Caco-2 (cell line): ENCODE results near the gene LCN2. TPM values are rescaled to one million over a fixed set of nuclear protein-coding genes. Genes with fewer than 3 reads are reported as not detected.

Experiments used
- BruUV-seq: library from RNA; stranded (reverse); fragments of 400-500 nt; replicated peaks from 2 replicates; lab custom pipeline; 2021; lab: Mats Ljungman, UMichigan
- CTCF ChIA-PET: fragments of 300-600 bp; sonication (Branson Sonifier 250); formaldehyde crosslinking; loops from one replicate; lab custom pipeline; 2022; ENCODE audit warnings: antibody characterized with exemption; lab: Charles Lee
- POLR2A ChIA-PET: fragments of 300-600 bp; sonication (Branson Sonifier 250); formaldehyde crosslinking; loops from one replicate; lab custom pipeline; 2022; ENCODE audit warnings: antibody characterized with exemption; lab: Charles Lee
- DNase-seq, 2 experiments: peaks; one replicate each; pipeline versions ENCODE4 v3.0.0 to v3.0.0-alpha.2; 2020 to 2022
- H3K27me3 ChIP-seq: replicated peaks from 2 replicates; pipeline ENCODE4 v1.6.0; 2011; ENCODE audit warnings: low read length; ENCODE audit not compliant: control insufficient read depth, insufficient read depth
- H3K36me3 ChIP-seq: 2 replicates; pipeline ENCODE4 v1.5.1; 2011; ENCODE audit warnings: low read length; ENCODE audit not compliant: control insufficient read depth, insufficient read depth
- H3K4me1 ChIP-seq: fragments of 250-450 bp; sonication (Bioruptor Pico); 2 replicates; pipeline ENCODE4 v1.5.1; 2020; ENCODE audit warnings: mild to moderate bottlenecking
- H3K4me3 ChIP-seq: 2 replicates; pipeline ENCODE4 v1.5.1; 2011; ENCODE audit warnings: low read depth, mild to moderate bottlenecking, control low read depth, low read length
- H3K9me3 ChIP-seq: fragments of 250-450 bp; sonication (Bioruptor Pico); 2 replicates; pipeline ENCODE4 v1.5.1; 2020; ENCODE audit warnings: mild to moderate bottlenecking, moderate library complexity
- H3K27ac Mint-ChIP-seq: one replicate; pipeline ENCODE4 v1.8.0; 2022; ENCODE audit warnings: mixed read lengths; ENCODE audit not compliant: unreplicated experiment
- H3K27me3 Mint-ChIP-seq: one replicate; pipeline ENCODE4 v1.8.0; 2022; ENCODE audit warnings: mixed read lengths; ENCODE audit not compliant: insufficient read depth, unreplicated experiment
- H3K36me3 Mint-ChIP-seq: one replicate; pipeline ENCODE4 v1.8.0; 2022; ENCODE audit warnings: mild to moderate bottlenecking, mixed read lengths; ENCODE audit not compliant: insufficient read depth, unreplicated experiment
- H3K4me1 Mint-ChIP-seq: one replicate; pipeline ENCODE4 v1.8.0; 2022; ENCODE audit warnings: low read depth, mixed read lengths; ENCODE audit not compliant: unreplicated experiment
- H3K4me3 Mint-ChIP-seq: one replicate; pipeline ENCODE4 v1.8.0; 2022; ENCODE audit warnings: mild to moderate bottlenecking, moderate library complexity, mixed read lengths; ENCODE audit not compliant: unreplicated experiment
- H3K9me3 Mint-ChIP-seq: one replicate; pipeline ENCODE4 v1.8.0; 2022; ENCODE audit warnings: mixed read lengths; ENCODE audit not compliant: unreplicated experiment
- intact Hi-C: fragments of 100-400 bp; cut with micrococcal nuclease; formaldehyde crosslinking; loops from one replicate; pipeline ENCODE4 v1.10.0; 2022; ENCODE audit not compliant: unreplicated experiment
- total RNA-seq: library from RNA; stranded (reverse); gene quantifications from 2 replicates; pipeline ENCODE4 v1.2.3, GENCODE V29; 2022
- TF ChIP-seq, protein P1 (sequence below), 2 experiments: fragments of 200-600 bp in 1 of 2; IDR thresholded peaks; 1 replicate in 1 of 2; 2 replicates in 1 of 2; pipeline versions ENCODE4 v1.5.1 to v1.8.0; 2011 to 2022; ENCODE audit warnings: antibody characterized with exemption in 1 of 2, control low read depth in 1 of 2, inconsistent platforms in 1 of 2, low read depth in 1 of 2, low read length in 1 of 2, mild to moderate bottlenecking in 1 of 2, moderate library complexity in 1 of 2; ENCODE audit not compliant: insufficient read depth in 1 of 2, severe bottlenecking in 1 of 2, unreplicated experiment in 1 of 2

The LCN2 gene
- total RNA-seq, 1 experiment from 2014 or later = not detected

- Histone ChIP-seq H3K4me1 (peaks cover 14% of the 10 kb centered on the region), H3K36me3 (peaks cover 4% of the 10 kb centered on the region; the same call in 1 of the 2 replicates), H3K4me3 (no peak overlapping the region), H3K9me3 (no peaks in the 10 kb centered on the region), H3K27me3 (no peaks in the 10 kb centered on the region)
- TF ChIP-seq, protein P1, sequence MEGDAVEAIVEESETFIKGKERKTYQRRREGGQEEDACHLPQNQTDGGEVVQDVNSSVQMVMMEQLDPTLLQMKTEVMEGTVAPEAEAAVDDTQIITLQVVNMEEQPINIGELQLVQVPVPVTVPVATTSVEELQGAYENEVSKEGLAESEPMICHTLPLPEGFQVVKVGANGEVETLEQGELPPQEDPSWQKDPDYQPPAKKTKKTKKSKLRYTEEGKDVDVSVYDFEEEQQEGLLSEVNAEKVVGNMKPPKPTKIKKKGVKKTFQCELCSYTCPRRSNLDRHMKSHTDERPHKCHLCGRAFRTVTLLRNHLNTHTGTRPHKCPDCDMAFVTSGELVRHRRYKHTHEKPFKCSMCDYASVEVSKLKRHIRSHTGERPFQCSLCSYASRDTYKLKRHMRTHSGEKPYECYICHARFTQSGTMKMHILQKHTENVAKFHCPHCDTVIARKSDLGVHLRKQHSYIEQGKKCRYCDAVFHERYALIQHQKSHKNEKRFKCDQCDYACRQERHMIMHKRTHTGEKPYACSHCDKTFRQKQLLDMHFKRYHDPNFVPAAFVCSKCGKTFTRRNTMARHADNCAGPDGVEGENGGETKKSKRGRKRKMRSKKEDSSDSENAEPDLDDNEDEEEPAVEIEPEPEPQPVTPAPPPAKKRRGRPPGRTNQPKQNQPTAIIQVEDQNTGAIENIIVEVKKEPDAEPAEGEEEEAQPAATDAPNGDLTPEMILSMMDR (IDR thresholded peaks at IDR 0.05; ENCODE audit: insufficient read depth in 1 of 2, low read depth in 1 of 2, low read length in 1 of 2, severe bottlenecking in 1 of 2, unreplicated experiment in 1 of 2) = no peak
- Mint-ChIP-seq H3K27me3 (no peaks in the 10 kb centered on the region), H3K4me3 (no peak overlapping the region), H3K4me1 (peaks cover 6% of the 10 kb centered on the region), H3K36me3 (peaks cover 48% of the 10 kb centered on the region), H3K27ac (no peak overlapping the region), H3K9me3 (no peaks in the 10 kb centered on the region)
- intact Hi-C loops = no loop called here
- ChIA-PET CTCF (no interaction called here), POLR2A (no interaction called here)
- no TSS peak for BruUV-seq
- peak in 1 of 2 experiments; percentile 32 for DNase-seq
Observed at GRCh38 chr9:128120061-128120740, 29.1 kb upstream of the LCN2 start.

DNA sequence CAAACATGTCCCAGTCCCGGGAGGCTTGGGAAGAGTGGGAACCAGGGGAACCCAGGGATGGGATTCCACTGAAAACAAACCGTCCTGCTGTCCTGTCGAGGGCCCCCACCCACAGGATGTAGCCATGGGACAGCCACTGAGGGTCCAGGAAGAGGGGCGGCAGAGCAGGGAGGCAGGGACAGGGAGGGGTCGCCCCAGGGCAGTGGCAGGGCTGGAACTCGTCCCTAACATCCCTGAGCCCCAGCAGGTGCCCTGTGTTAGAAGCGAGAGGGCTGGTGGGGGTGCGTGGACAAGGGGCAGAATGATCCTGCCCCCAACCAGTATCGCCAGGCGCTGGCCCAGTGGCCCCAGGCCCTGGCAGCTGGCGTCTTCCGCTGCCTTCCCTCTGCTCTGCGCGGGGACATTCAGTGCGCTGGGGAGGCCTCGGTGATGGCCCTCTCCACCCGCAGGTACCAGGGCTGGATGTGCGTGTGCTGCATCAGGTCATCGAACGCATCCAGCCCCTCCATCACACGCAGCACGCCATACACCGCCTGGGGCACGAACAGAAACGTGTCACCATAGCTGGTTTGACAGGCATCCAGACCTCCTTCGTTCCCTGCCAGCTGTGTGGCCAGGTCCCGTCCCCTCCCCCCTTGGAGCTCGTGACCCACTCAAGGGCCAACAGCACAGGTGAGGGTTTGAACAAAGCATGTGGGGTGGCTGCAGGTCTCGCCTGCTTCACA, 28.4 kb upstream of the LCN2 start:
- Mint-ChIP-seq H3K27ac (no peak overlapping the region), H3K9me3 (no peaks in the 10 kb centered on the region), H3K4me1 (peaks cover 4% of the 10 kb centered on the region), H3K36me3 (peaks cover 46% of the 10 kb centered on the region), H3K4me3 (no peak overlapping the region), H3K27me3 (no peaks in the 10 kb centered on the region)
- peaks cover 4% of the 10 kb centered on the region; the same call in 1 of the 2 replicates for H3K36me3 ChIP-seq
- ChIA-PET CTCF (no interaction called here), POLR2A (no interaction called here)
- no peak overlapping the region for H3K4me3 ChIP-seq
- TF ChIP-seq, protein P1 (IDR thresholded peaks at IDR 0.05; ENCODE audit: insufficient read depth in 1 of 2, low read depth in 1 of 2, low read length in 1 of 2, severe bottlenecking in 1 of 2, unreplicated experiment in 1 of 2) = no peak
- no peaks in the 10 kb centered on the region for H3K9me3 ChIP-seq
- no peaks in the 10 kb centered on the region for H3K27me3 ChIP-seq
- intact Hi-C loops = no loop called here
- BruUV-seq = no TSS peak
- H3K4me1 ChIP-seq = peaks cover 11% of the 10 kb centered on the region
- peak in 1 of 2 experiments; percentile 35 for DNase-seq

GRCh38 chr9:128121466-128121810, 27.8 kb upstream of the LCN2 start:
- H3K9me3 Mint-ChIP-seq = no peaks in the 10 kb centered on the region
- no TSS peak for BruUV-seq
- peaks cover 4% of the 10 kb centered on the region; the same call in 1 of the 2 replicates for H3K36me3 ChIP-seq
- no peak overlapping the region for H3K27ac Mint-ChIP-seq
- CTCF ChIA-PET = no interaction called here
- no peak for DNase-seq
- H3K4me3 ChIP-seq = no peak overlapping the region
- intact Hi-C loops = no loop called here
- H3K4me3 Mint-ChIP-seq = no peak overlapping the region
- H3K4me1 ChIP-seq = peaks cover 14% of the 10 kb centered on the region; the same call in 1 of the 2 replicates
- POLR2A ChIA-PET = no interaction called here
- H3K27me3 Mint-ChIP-seq = no peaks in the 10 kb centered on the region
- TF ChIP-seq, protein P1 (IDR thresholded peaks at IDR 0.05; ENCODE audit: insufficient read depth in 1 of 2, low read depth in 1 of 2, low read length in 1 of 2, severe bottlenecking in 1 of 2, unreplicated experiment in 1 of 2) = no peak
- H3K4me1 Mint-ChIP-seq = peaks cover under 1% of the 10 kb centered on the region
- no peaks in the 10 kb centered on the region for H3K27me3 ChIP-seq
- H3K36me3 Mint-ChIP-seq = peaks cover 46% of the 10 kb centered on the region
- no peaks in the 10 kb centered on the region for H3K9me3 ChIP-seq
